ENCODE measurements around the gene TRAM1L1. TPM values are rescaled to one million over a fixed set of nuclear protein-coding genes. Genes with fewer than 3 reads are reported as not detected.

The TRAM1L1 gene
- total RNA-seq, 1 experiment from 2014 or later = not detected

DNA sequence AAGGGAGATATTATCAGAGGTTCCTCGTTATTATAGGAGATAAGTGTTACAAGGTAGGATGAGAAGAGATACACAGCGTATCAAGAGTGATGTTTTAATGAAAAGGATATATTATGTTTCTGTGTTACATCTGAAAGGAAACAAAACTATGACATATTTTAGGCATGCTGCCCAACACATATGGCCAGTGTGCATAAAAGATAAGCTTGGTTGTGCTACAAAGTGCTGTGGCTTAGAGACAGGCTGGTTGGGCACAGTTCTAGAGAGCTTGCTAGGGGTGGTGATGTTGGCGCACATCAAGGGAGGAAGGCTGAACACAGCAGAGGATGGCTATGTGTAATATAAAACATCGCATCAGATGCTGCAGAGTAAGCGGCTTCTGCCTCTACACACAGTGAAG, 42.4 kb downstream of the TRAM1L1 start:
- Histone ChIP-seq H3K4me2 (ENCODE audit: low read depth, low read length, poor library complexity, severe bottlenecking) (no peak overlapping the region), H3K9ac (ENCODE audit: low read length) (no peak overlapping the region), H3K4me1 (ENCODE audit: low read length) (no peaks in the 10 kb centered on the region), H3K36me3 (ENCODE audit: insufficient read depth, low read length) (no peaks in the 10 kb centered on the region), H3K9me2 (replicated peaks; ENCODE audit: insufficient read depth, low read length) (no peaks in the 10 kb centered on the region), H3K9me3 (ENCODE audit: low read length) (peaks cover 8% of the 10 kb centered on the region; the same call in 1 of the 2 replicates), H4K20me1 (ENCODE audit: insufficient read depth, low read depth, low read length) (no peaks in the 10 kb centered on the region), H3K27me3 (ENCODE audit: low read length) (no peaks in the 10 kb centered on the region), H3K4me3 (ENCODE audit: low read length) (no peak overlapping the region), H3K27ac (ENCODE audit: low read length) (no peak overlapping the region), H2AFZ (ENCODE audit: low read length) (no peak overlapping the region), H3K79me2 (ENCODE audit: low read length) (no peaks in the 10 kb centered on the region)
- DNase-seq = no peak

Data from Karpas-422 (cell line).